Bladder microvascular endothelial cell (primary cell): ENCODE data around the gene TFPI. TPM values are rescaled to one million over a fixed set of nuclear protein-coding genes. Genes with fewer than 3 reads are reported as not detected.

Experiments used
- total RNA-seq: library from RNA; depleted of rRNA; stranded (reverse); fragments of >200 nt; gene quantifications from 2 replicates; pipeline ENCODE4 v1.2.3, GENCODE V29; 2014

Gene TFPI
- 107 and 725 TPM in 2 replicates for total RNA-seq

DNA sequence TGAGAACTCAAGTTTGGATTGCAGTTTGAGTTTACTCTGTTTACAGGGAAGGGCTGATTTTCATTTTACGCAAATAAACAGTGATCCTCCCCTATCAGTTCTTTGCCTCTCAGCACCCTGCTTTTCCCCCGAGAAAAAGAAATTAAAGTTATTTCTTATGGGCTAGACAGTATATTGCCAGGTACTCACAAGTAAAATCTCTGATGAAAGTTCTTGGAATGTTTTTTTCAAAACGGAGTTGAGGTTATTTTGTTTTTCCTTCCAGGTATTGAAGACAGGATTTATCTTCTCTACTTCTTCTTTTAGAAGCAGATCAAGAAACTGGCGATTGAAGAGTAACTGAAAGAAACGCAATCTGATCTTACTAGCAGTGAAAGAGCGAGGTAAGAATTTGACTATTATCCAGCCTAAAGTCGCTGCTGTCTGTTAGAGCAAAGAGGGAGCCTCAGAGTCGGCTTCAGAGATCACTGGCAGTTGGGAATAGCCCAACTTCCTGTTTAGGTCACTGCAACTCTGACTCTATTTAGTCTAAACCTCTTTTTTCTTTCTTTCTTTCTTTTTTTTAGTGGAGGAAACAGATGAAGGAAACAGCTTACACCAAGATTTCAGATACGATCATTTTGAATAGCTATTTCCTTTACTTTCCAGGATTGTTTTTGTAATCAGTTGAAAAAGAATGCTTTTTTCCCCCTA, at the start of gene TFPI:
TSS of gene TFPI (minus strand) at position 425 of the 693 bp plus-strand sequence. CDS start 50,667 bp downstream, outside the sequence.

Other genes starting within 250 kb of the TFPI start
- 203 and 310 TPM in 2 replicates for gene CALCRL, start 106.2 kb downstream of the TFPI start, total RNA-seq